ENCODE data around the gene CD247.

GRCh38 chr1:167433884-167434283, 84.4 kb downstream of the CD247 start:
- TF ChIP-seq, protein P1, sequence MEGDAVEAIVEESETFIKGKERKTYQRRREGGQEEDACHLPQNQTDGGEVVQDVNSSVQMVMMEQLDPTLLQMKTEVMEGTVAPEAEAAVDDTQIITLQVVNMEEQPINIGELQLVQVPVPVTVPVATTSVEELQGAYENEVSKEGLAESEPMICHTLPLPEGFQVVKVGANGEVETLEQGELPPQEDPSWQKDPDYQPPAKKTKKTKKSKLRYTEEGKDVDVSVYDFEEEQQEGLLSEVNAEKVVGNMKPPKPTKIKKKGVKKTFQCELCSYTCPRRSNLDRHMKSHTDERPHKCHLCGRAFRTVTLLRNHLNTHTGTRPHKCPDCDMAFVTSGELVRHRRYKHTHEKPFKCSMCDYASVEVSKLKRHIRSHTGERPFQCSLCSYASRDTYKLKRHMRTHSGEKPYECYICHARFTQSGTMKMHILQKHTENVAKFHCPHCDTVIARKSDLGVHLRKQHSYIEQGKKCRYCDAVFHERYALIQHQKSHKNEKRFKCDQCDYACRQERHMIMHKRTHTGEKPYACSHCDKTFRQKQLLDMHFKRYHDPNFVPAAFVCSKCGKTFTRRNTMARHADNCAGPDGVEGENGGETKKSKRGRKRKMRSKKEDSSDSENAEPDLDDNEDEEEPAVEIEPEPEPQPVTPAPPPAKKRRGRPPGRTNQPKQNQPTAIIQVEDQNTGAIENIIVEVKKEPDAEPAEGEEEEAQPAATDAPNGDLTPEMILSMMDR (IDR thresholded peaks at IDR 0.05), result no peak
- TF ChIP-seq EZH2 (IDR thresholded peaks at IDR 0.05) (no peak), EZH2phosphoT487 (IDR thresholded peaks at IDR 0.05) (no peak)
